Keratinocyte (primary cell): ENCODE results near the gene CLBA1.

Experiments used
- EZH2 ChIP-seq: IDR thresholded peaks from one replicate; pipeline ENCODE4 v1.6.1; 2012; ENCODE audit warnings: inconsistent platforms, mild to moderate bottlenecking, low read length, moderate library complexity
- TF ChIP-seq, protein P1 (sequence below), 3 experiments: IDR thresholded peaks in 1 of 3; conservative IDR thresholded peaks in 1 of 3; optimal IDR thresholded peaks in 1 of 3; 2 replicates in 2 of 3; 3 replicates in 1 of 3; pipeline versions ENCODE3 to v1.5.1; 2011; ENCODE audit warnings: low read length in 3 of 3, mild to moderate bottlenecking in 3 of 3, moderate library complexity in 2 of 3, control low read depth in 1 of 3, inconsistent platforms in 1 of 3; ENCODE audit not compliant: insufficient read depth in 2 of 3; ENCODE audit errors: extremely low read depth in 1 of 3

DNA sequence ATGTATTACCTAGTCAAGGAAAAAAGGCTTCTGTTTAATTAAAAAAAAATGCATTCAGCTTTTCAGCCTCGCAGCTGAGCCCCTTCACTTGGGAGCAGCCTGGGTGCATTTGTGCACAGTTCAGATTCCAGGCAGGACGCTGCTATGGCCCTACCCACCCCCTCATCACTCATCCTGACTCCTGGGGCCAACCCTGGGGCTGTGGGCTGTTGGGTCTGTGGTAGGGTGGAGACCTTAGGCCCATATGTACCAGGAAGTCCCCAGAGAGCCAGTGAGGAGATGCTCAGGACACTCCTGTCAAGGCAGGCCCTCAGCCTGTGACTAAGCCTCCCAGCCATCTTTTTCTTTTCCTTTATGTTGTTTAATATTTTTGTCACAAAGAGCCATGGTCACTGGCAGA lies 44.6 kb downstream of the CLBA1 start:
- TF ChIP-seq, protein P1, sequence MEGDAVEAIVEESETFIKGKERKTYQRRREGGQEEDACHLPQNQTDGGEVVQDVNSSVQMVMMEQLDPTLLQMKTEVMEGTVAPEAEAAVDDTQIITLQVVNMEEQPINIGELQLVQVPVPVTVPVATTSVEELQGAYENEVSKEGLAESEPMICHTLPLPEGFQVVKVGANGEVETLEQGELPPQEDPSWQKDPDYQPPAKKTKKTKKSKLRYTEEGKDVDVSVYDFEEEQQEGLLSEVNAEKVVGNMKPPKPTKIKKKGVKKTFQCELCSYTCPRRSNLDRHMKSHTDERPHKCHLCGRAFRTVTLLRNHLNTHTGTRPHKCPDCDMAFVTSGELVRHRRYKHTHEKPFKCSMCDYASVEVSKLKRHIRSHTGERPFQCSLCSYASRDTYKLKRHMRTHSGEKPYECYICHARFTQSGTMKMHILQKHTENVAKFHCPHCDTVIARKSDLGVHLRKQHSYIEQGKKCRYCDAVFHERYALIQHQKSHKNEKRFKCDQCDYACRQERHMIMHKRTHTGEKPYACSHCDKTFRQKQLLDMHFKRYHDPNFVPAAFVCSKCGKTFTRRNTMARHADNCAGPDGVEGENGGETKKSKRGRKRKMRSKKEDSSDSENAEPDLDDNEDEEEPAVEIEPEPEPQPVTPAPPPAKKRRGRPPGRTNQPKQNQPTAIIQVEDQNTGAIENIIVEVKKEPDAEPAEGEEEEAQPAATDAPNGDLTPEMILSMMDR (optimal IDR thresholded peaks at IDR 0.05 in 1 of 3, IDR thresholded peaks at IDR 0.05 in 1 of 3, conservative IDR thresholded peaks at IDR 0.05 in 1 of 3; ENCODE audit: extremely low read depth in 1 of 3, insufficient read depth in 2 of 3, low read length in 3 of 3): no peak
- TF ChIP-seq EZH2: no peak
